A549 (cell line): ENCODE results near the gene FAM181A. TPM values are rescaled to one million over a fixed set of nuclear protein-coding genes. Genes with fewer than 3 reads are reported as not detected.
A peak's percentile ranks its signal among the peaks of the same experiment; 100 is the strongest.

ENCODE experiments used
- ATAC-seq, 2 experiments: fragments of 200-7000 bp in 1 of 2; fragments of >200 bp in 1 of 2; cut with Nextera tagmentation in 1 of 2; cut with Tn5 transposase in 1 of 2; 3 replicates each; pipeline versions ENCODE4 v1.8.0 to v1.9.1; 2018 to 2020; ENCODE audit warnings: mild to moderate bottlenecking in 1 of 2, moderate library complexity in 1 of 2
- CTCF ChIA-PET: fragments of 300-600 bp; sonication (Branson Sonifier 250); formaldehyde crosslinking; extraction: SDS; loops from one replicate; lab custom pipeline; 2021; ENCODE audit warnings: antibody characterized with exemption, inconsistent platforms; lab: Yijun Ruan, JAX
- POLR2A ChIA-PET: fragments of 350-600 bp; formaldehyde crosslinking; extraction: SDS; loops from one replicate; lab custom pipeline; 2021; ENCODE audit warnings: antibody characterized with exemption, inconsistent platforms; lab: Yijun Ruan, JAX
- DNase-seq, 2 experiments: peaks; one replicate each; pipeline versions ENCODE4 v3.0.0 to v3.0.0-alpha.2; 2011 to 2016; ENCODE audit warnings: low read depth in 1 of 2, low spot score in 1 of 2
- FAIRE-seq: peaks from 2 replicates; lab custom pipeline; 2011; peaks lifted over from hg19 to GRCh38; lab: Jason Lieb, UNC
- H3K27ac ChIP-seq, 2 experiments: fragments of >200 bp; sonication (Bioruptor Twin); formaldehyde crosslinking; 3 replicates each; pipeline ENCODE4 v1.5.1; 2016 to 2017
- H3K4me1 ChIP-seq: fragments of >200 bp; sonication (Bioruptor Twin); formaldehyde crosslinking; 3 replicates; pipeline ENCODE4 v1.6.1; 2016
- H3K4me2 ChIP-seq: fragments of >200 bp; sonication (Bioruptor Twin); formaldehyde crosslinking; 3 replicates; pipeline ENCODE4 v1.6.1; 2016
- H3K4me3 ChIP-seq: fragments of >200 bp; sonication (Bioruptor Twin); formaldehyde crosslinking; 3 replicates; pipeline ENCODE4 v1.5.1; 2016
- H3K9me3 ChIP-seq: fragments of >200 bp; sonication (Bioruptor Twin); formaldehyde crosslinking; 3 replicates; pipeline ENCODE4 v1.6.1; 2016
- BHLHE40 ChIP-seq: IDR thresholded peaks from 2 replicates; pipeline ENCODE4 v1.6.1; 2012; ENCODE audit warnings: low read depth, low read length, inconsistent platforms
- CEBPB ChIP-seq, 2 experiments: fragments of >200 bp in 1 of 2; sonication (Bioruptor Twin) in 1 of 2; formaldehyde crosslinking in 1 of 2; IDR thresholded peaks; 2 replicates each; pipeline ENCODE4 v1.6.1; 2012 to 2016
- CTCF ChIP-seq: fragments of >200 bp; sonication (Bioruptor Twin); formaldehyde crosslinking; IDR thresholded peaks from 3 replicates; pipeline ENCODE4 v1.5.1; 2016
- E2F6 ChIP-seq: IDR thresholded peaks from 2 replicates; pipeline ENCODE4 v1.6.1; 2012; ENCODE audit warnings: low read depth, borderline replicate concordance
- EHF ChIP-seq: fragments of 250-450 bp; sonication (Bioruptor Pico); IDR thresholded peaks from 2 replicates; pipeline ENCODE4 v1.5.0; 2020; ENCODE audit warnings: mild to moderate bottlenecking
- EHMT2 ChIP-seq: fragments of 200-600 bp; sonication (generic); IDR thresholded peaks from 2 replicates; pipeline ENCODE4 v1.6.1; 2016; ENCODE audit warnings: antibody characterized with exemption, low read depth, mild to moderate bottlenecking, moderate library complexity
- ELK1 ChIP-seq: fragments of 150-350 bp; IDR thresholded peaks from 2 replicates; pipeline ENCODE4 v1.6.1; 2014; ENCODE audit warnings: low read depth, mild to moderate bottlenecking, low read length
- EP300 ChIP-seq, 2 experiments: fragments of >200 bp; sonication (Bioruptor Twin); formaldehyde crosslinking; IDR thresholded peaks; 2 replicates in 1 of 2; 3 replicates in 1 of 2; pipeline ENCODE4 v1.6.1; 2016 to 2017
- FOSB ChIP-seq: fragments of 250-450 bp; sonication (Bioruptor Pico); IDR thresholded peaks from 2 replicates; pipeline ENCODE4 v1.5.0; 2020; ENCODE audit warnings: mild to moderate bottlenecking, moderate library complexity
- FOSL2 ChIP-seq, 2 experiments: fragments of 450-650 bp in 1 of 2; fragments of >200 bp in 1 of 2; sonication (Bioruptor Twin) in 1 of 2; formaldehyde crosslinking; IDR thresholded peaks; 2 replicates each; pipeline versions ENCODE4 v1.5.0 to v1.6.1; 2016 to 2020; ENCODE audit warnings: mild to moderate bottlenecking in 1 of 2, moderate library complexity in 1 of 2
- FOXS1 ChIP-seq: fragments of 250-450 bp; sonication (Bioruptor Pico); IDR thresholded peaks from 2 replicates; pipeline ENCODE4 v1.5.0; 2020; ENCODE audit warnings: mild to moderate bottlenecking, moderate library complexity
- GATA3 ChIP-seq: IDR thresholded peaks from 2 replicates; pipeline ENCODE4 v1.6.1; 2012; ENCODE audit warnings: borderline replicate concordance
- HDAC2 ChIP-seq: fragments of 200-600 bp; sonication (generic); IDR thresholded peaks from 2 replicates; pipeline ENCODE4 v1.6.1; 2016
- HES2 ChIP-seq: fragments of >200 bp; sonication (Bioruptor Twin); formaldehyde crosslinking; IDR thresholded peaks from 2 replicates; pipeline ENCODE4 v1.6.1; 2016
- HMGXB4 ChIP-seq: fragments of 250-450 bp; sonication (Bioruptor Pico); IDR thresholded peaks from 2 replicates; pipeline ENCODE4 v1.5.0; 2021; ENCODE audit warnings: mild to moderate bottlenecking, moderate library complexity, borderline replicate concordance
- HOXB5 ChIP-seq: fragments of 250-450 bp; sonication (Bioruptor Pico); IDR thresholded peaks from 2 replicates; pipeline ENCODE4 v1.5.0; 2020; ENCODE audit warnings: mild to moderate bottlenecking, moderate library complexity
- JUN ChIP-seq, 2 experiments: fragments of >200 bp; sonication (Bioruptor Twin); formaldehyde crosslinking; IDR thresholded peaks; 2 replicates in 1 of 2; 3 replicates in 1 of 2; pipeline ENCODE4 v1.6.1; 2016 to 2017
- JUNB ChIP-seq: fragments of >200 bp; sonication (Bioruptor Twin); formaldehyde crosslinking; IDR thresholded peaks from 2 replicates; pipeline ENCODE4 v1.6.1; 2016
- KDM1A ChIP-seq: fragments of 200-600 bp; sonication (generic); IDR thresholded peaks from 2 replicates; pipeline ENCODE4 v1.6.1; 2016; ENCODE audit warnings: low read depth, mild to moderate bottlenecking
- MAX ChIP-seq: IDR thresholded peaks from 2 replicates; pipeline ENCODE4 v1.6.1; 2012
- MAZ ChIP-seq: fragments of 150-350 bp; IDR thresholded peaks from 2 replicates; pipeline ENCODE4 v1.6.1; 2014; ENCODE audit warnings: antibody characterized with exemption, low read depth, low read length, borderline replicate concordance
- NFE2L2 ChIP-seq: fragments of 150-350 bp; conservative IDR thresholded peaks from 2 replicates; pipeline ENCODE4 v1.6.1; 2014; ENCODE audit warnings: low read length
- POLR2A ChIP-seq: IDR thresholded peaks from 2 replicates; pipeline ENCODE4 v1.6.1; 2012; ENCODE audit warnings: mild to moderate bottlenecking, low read length
- RAD21 ChIP-seq, 2 experiments: fragments of >200 bp in 1 of 2; sonication (Bioruptor Twin) in 1 of 2; formaldehyde crosslinking in 1 of 2; IDR thresholded peaks in 1 of 2; conservative IDR thresholded peaks in 1 of 2; 2 replicates in 1 of 2; 3 replicates in 1 of 2; pipeline ENCODE4 v1.6.1; 2012 to 2018; ENCODE audit warnings: inconsistent platforms in 1 of 2
- REST ChIP-seq: fragments of 200-600 bp; sonication (generic); IDR thresholded peaks from 2 replicates; pipeline ENCODE4 v1.6.1; 2016; ENCODE audit warnings: antibody characterized with exemption, mild to moderate bottlenecking, moderate library complexity
- RNF2 ChIP-seq: fragments of 200-600 bp; sonication (generic); IDR thresholded peaks from 2 replicates; pipeline ENCODE4 v1.6.1; 2016; ENCODE audit warnings: low read depth, mild to moderate bottlenecking, antibody characterized with exemption, moderate library complexity, borderline replicate concordance
- SMC3 ChIP-seq: fragments of >200 bp; sonication (Bioruptor Twin); formaldehyde crosslinking; IDR thresholded peaks from 3 replicates; pipeline ENCODE4 v1.6.1; 2018; ENCODE audit warnings: inconsistent platforms
- SREBF2 ChIP-seq: fragments of 450-650 bp; IDR thresholded peaks from 2 replicates; pipeline ENCODE4 v1.6.1; 2014; ENCODE audit warnings: mild to moderate bottlenecking, moderate library complexity
- TFCP2L1 ChIP-seq: fragments of 250-450 bp; sonication (Bioruptor Pico); IDR thresholded peaks from 2 replicates; pipeline ENCODE4 v1.5.0; 2021; ENCODE audit warnings: mild to moderate bottlenecking
- ZFP36 ChIP-seq: fragments of 450-650 bp; IDR thresholded peaks from 2 replicates; pipeline ENCODE4 v1.6.1; 2014; ENCODE audit warnings: borderline replicate concordance; ENCODE audit not compliant: partially characterized antibody
- polyA plus RNA-seq, 4 experiments: library from polyadenylated mRNA; depleted of rRNA in 3 of 4; stranded (reverse); fragments of >200 nt; fragmentation: RNase III in 1 of 4; extraction: RNeasy Plus Mini Kit Qiagen cat#74134 plus additional on column Dnase treatment in 1 of 4; gene quantifications; 2 replicates in 3 of 4; 3 replicates in 1 of 4; pipeline ENCODE4 v1.2.3, GENCODE V29; 2011 to 2017

FAM181A gene
- polyA plus RNA-seq, 2 of the 4 experiments (the other 2 are of a cell fraction), result not detected

GRCh38 chr14:93959239-93960107 is 32.3 kb downstream of the FAM181A start (continued):
- TF ChIP-seq CEBPB (IDR thresholded peaks at IDR 0.05) (0 out of 4 replicates have a peak, but pooled peaks of 1 of the 2 experiments have one; percentile 11), HES2 (no peak), SREBF2 (no peak), JUN (IDR thresholded peaks at IDR 0.05) (peak in 1 of 2 experiments; percentile 67; a peak in 3 of 5 replicates), RAD21 (conservative IDR thresholded peaks at IDR 0.05 in 1 of 2, IDR thresholded peaks at IDR 0.05 in 1 of 2) (0 out of 5 replicates have a peak, but pooled peaks of 1 of the 2 experiments have one; percentile 5), REST (no peak), E2F6 (no peak), FOSL2 (IDR thresholded peaks at IDR 0.05) (peak; percentile 75), FOSL2 (CRISPR knock-in tag; IDR thresholded peaks at IDR 0.05) (peak; percentile 89), SMC3 (no peak), FOXS1 (no peak), FOSB (CRISPR knock-in tag) (no peak), EP300 (IDR thresholded peaks at IDR 0.05) (peak in 1 of 2 experiments; percentile 70; a peak in 2 of 5 replicates), GATA3 (peak; percentile 53; the same call in 1 of the 2 replicates), EHMT2 (no peak), JUNB (peak; percentile 75)

GRCh38 chr14:93960108-93960475 is 32.9 kb downstream of the FAM181A start:
- FAIRE-seq (no peak), DNase-seq (no peak), ATAC-seq (peak in 1 of 2 experiments; percentile 2; a peak in 1 of 6 replicates)
- H3K9me3 ChIP-seq, result no peaks in the 10 kb centered on the region
- peaks cover 23% of the 10 kb centered on the region for H3K4me1 ChIP-seq
- no peak overlapping the region for H3K4me3 ChIP-seq
- H3K27ac ChIP-seq, result peak overlapping the region; percentile 56 to 81; a peak in 4 of 6 replicates
- peak overlapping the region; percentile 64 for H3K4me2 ChIP-seq
- CTCF ChIA-PET, result interaction anchor here (1.2 to 25.8 kb wide), 5 partner anchors 10 to 220 kb away, joined by 5 to 601 read pairs (median 8); no protein-coding TSS in a partner anchor
- POLR2A ChIA-PET, result no interaction called here
- TF ChIP-seq HDAC2 (no peak), TFCP2L1 (CRISPR knock-in tag) (no peak), HOXB5 (CRISPR knock-in tag) (no peak), EHF (CRISPR knock-in tag) (no peak), HMGXB4 (CRISPR knock-in tag) (no peak), MAX (no peak), ZFP36 (no peak), MAZ (no peak), CTCF (no peak), KDM1A (no peak), ELK1 (no peak), RNF2 (no peak), BHLHE40 (no peak), NFE2L2 (no peak), POLR2A (no peak)
